Lung (tissue), 12 donors: ENCODE results near the gene TEAD1. TPM values are rescaled to one million over a fixed set of nuclear protein-coding genes. Genes with fewer than 3 reads are reported as not detected.

Experiments used
- ATAC-seq: fragments of 200-7000 bp; cut with Tn5 transposase; one replicate; pipeline ENCODE4 v1.9.1; 2020; ENCODE audit warnings: moderate number of reproducible peaks; ENCODE audit not compliant: insufficient read depth, low FRiP score
- DNase-seq, 3 donors: peaks; one replicate each; pipeline ENCODE4 v3.0.0-alpha.2; 2013 to 2017
- H3K27ac ChIP-seq, 2 donors: one replicate each; pipeline ENCODE4 v1.5.1; 2013; ENCODE audit warnings: mild to moderate bottlenecking in 2 of 2, moderate library complexity in 2 of 2, control low read depth in 1 of 2, inconsistent platforms in 1 of 2, low read depth in 1 of 2, low read length in 1 of 2
- H3K27me3 ChIP-seq, 3 donors: one replicate each; pipeline ENCODE4 v1.5.1; 2013; ENCODE audit warnings: low read length in 2 of 3; ENCODE audit not compliant: control insufficient read depth in 3 of 3, insufficient read depth in 3 of 3
- H3K36me3 ChIP-seq, 4 donors: one replicate each; pipeline ENCODE4 v1.5.1; 2013; ENCODE audit warnings: low read length in 4 of 4, mild to moderate bottlenecking in 1 of 4, moderate library complexity in 1 of 4; ENCODE audit not compliant: control insufficient read depth in 4 of 4, insufficient read depth in 4 of 4
- H3K4me1 ChIP-seq, 5 donors: one replicate each; pipeline ENCODE4 v1.5.1; 2013; ENCODE audit warnings: low read length in 5 of 5, mild to moderate bottlenecking in 2 of 5, moderate library complexity in 1 of 5; ENCODE audit not compliant: control insufficient read depth in 5 of 5, insufficient read depth in 5 of 5
- H3K4me3 ChIP-seq: one replicate; pipeline ENCODE4 v1.5.1; 2013; ENCODE audit warnings: mild to moderate bottlenecking, control low read depth, moderate library complexity
- H3K9ac ChIP-seq, 2 donors: one replicate each; pipeline ENCODE4 v1.5.1; 2013; ENCODE audit warnings: low read length in 2 of 2, control low read depth in 1 of 2; ENCODE audit not compliant: insufficient read depth in 1 of 2
- H3K9me3 ChIP-seq, 4 donors: one replicate each; pipeline ENCODE4 v1.5.1; 2013; ENCODE audit warnings: low read length in 3 of 4, mild to moderate bottlenecking in 1 of 4, moderate library complexity in 1 of 4; ENCODE audit not compliant: control insufficient read depth in 4 of 4, insufficient read depth in 3 of 4
- WGBS, 2 donors: extraction: QIAGEN DNeasy Blood & Tissue Kit; methylation state at CpG; one replicate each; pipeline ENCODE4 v1.1.7; 2013; 5-methylcytosine and 5-hydroxymethylcytosine counted together
- polyA plus RNA-seq, 2 donors: library from polyadenylated mRNA; stranded (reverse); fragments of 200-250 nt; gene quantifications; one replicate each; pipeline ENCODE4 v1.2.1, GENCODE V29; 2013
- total RNA-seq, 2 donors: library from RNA; depleted of rRNA in 1 of 2; stranded (reverse); fragments of >200 nt in 1 of 2; gene quantifications; one replicate each; pipeline ENCODE4 v1.2.1, GENCODE V29; 2014 to 2021
- TF ChIP-seq, protein P1 (sequence below): IDR thresholded peaks from 2 replicates; pipeline ENCODE4 v1.5.1; 2012; ENCODE audit warnings: mild to moderate bottlenecking; ENCODE audit errors: control extremely low read depth, extremely low read depth
- donor health status: control.
- donor health status: control.
- donor health status: Bipolar disorder and iron deficiency.
- donor health status: healthy.
- donor health status: DM: yes; HTN: yes; CAD: no.

Gene TEAD1
- total and polyA plus RNA-seq, 4 donors = 7.7 to 141 (median 38.8) TPM

DNA sequence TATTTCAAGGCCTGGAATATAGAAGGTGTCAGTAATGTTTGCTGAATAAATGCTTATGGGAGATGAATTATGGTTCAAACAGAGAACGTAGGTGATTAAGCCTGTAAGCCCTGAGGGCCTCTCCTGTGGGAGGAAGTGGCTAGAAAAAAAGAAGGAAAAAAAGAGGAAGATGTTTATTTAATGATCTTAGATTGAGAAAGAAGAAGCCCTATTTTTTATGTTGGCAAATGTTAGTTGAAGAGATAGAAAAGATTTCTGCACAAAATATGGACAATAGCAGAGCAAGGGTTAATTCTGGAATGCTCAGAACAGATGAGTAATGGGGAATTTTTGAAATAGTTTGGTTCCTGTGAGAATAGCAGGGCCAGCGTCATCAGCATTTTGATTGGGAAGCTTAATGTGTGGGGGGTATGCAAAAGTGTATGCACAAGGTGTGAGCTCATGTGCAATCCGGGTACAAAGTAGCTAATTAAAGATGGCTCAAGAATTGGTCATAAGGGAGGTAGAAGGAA is 95.7 kb downstream of the TEAD1 start:
- Histone ChIP-seq H3K4me3 (no peak overlapping the region), H3K36me3 (peaks cover 0 to 6% (median 4%) of the 10 kb centered on the region in 4 donors), H3K4me1 (peaks cover 0 to 46% (median 8%) of the 10 kb centered on the region in 5 donors), H3K27ac (no peak overlapping the region), H3K27me3 (no peaks in the 10 kb centered on the region), H3K9me3 (no peaks in the 10 kb centered on the region), H3K9ac (no peak overlapping the region)
- TF ChIP-seq, protein P1, sequence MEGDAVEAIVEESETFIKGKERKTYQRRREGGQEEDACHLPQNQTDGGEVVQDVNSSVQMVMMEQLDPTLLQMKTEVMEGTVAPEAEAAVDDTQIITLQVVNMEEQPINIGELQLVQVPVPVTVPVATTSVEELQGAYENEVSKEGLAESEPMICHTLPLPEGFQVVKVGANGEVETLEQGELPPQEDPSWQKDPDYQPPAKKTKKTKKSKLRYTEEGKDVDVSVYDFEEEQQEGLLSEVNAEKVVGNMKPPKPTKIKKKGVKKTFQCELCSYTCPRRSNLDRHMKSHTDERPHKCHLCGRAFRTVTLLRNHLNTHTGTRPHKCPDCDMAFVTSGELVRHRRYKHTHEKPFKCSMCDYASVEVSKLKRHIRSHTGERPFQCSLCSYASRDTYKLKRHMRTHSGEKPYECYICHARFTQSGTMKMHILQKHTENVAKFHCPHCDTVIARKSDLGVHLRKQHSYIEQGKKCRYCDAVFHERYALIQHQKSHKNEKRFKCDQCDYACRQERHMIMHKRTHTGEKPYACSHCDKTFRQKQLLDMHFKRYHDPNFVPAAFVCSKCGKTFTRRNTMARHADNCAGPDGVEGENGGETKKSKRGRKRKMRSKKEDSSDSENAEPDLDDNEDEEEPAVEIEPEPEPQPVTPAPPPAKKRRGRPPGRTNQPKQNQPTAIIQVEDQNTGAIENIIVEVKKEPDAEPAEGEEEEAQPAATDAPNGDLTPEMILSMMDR = no peak
- no peak for DNase-seq
- peak; percentile 71 for ATAC-seq
- 30 to 39% methylated on average over 3 of the region's 3 CpGs for WGBS, 2 donors

DNA sequence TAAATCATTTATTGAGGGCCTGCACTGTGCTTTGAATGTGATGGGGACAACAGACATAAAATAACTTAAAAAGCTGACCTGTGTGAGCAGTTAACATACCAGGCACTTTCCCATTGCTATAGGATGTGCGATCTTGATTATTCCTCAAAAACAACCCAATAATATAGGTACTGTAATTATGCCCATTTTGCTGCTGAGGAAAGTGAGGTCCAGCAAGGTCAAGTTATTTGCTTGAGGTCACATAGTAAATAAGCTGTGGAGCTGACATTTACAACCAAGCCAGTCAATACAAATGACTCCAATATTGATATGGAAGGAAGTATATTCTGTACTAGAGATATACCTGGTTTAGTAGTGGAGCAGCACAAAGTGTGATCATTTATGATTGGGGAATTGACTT is 96.2 kb downstream of the TEAD1 start:
- TF ChIP-seq, protein P1 = no peak
- Histone ChIP-seq H3K36me3 (peaks cover 0 to 4% (median 2%) of the 10 kb centered on the region in 4 donors), H3K4me3 (no peak overlapping the region), H3K4me1 (peaks cover 0 to 45% (median 8%) of the 10 kb centered on the region in 5 donors), H3K27ac (no peak overlapping the region), H3K9ac (no peak overlapping the region), H3K27me3 (no peaks in the 10 kb centered on the region), H3K9me3 (no peaks in the 10 kb centered on the region)
- WGBS, 2 donors = 91 to 100% methylated on average over 1 of the region's 1 CpG
- no peak for ATAC-seq
- DNase-seq = no peak

DNA sequence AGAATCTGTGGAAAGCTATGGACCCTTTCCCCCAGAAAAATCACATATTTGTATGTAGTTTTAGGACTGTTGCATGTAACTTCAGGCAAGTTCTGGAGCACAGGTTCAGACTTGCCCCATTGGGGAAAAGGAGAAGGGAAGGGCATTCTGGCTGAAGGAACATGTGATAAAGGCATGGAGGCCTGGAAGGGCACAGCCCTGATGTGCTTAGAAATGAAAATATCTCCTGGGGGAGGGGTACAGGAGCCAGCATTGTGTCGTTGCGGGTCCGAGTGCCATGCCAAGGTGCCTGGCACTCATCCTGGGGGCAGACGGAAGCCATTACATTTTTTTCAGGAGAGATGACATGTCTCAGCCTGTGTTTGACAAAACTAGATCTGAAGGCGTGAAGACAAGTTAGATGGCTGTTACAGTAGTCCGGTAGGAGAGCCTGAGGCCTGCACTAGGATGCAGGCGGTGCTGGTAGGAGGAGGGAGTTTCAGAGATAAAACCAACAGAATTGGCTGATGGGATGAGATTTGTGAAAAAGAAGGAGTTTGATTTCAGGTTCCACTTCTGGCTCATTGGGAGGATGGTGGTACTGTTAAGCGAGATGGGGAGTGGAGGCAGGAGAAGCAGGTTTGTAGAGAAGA is 96.9 kb downstream of the TEAD1 start:
- H3K9me3 ChIP-seq = no peaks in the 10 kb centered on the region
- DNase-seq (no peak), ATAC-seq (no peak)
- H3K27me3 ChIP-seq = no peaks in the 10 kb centered on the region
- H3K36me3 ChIP-seq = peaks cover 0 to 4% (median 1%) of the 10 kb centered on the region in 4 donors
- no peak overlapping the region for H3K9ac ChIP-seq
- TF ChIP-seq, protein P1 = no peak
- no peak overlapping the region for H3K27ac ChIP-seq
- H3K4me3 ChIP-seq = no peak overlapping the region
- 87% methylated on average over 8 of the region's 8 CpGs for WGBS, 2 donors
- peaks cover 0 to 38% (median 7%) of the 10 kb centered on the region in 5 donors for H3K4me1 ChIP-seq

DNA sequence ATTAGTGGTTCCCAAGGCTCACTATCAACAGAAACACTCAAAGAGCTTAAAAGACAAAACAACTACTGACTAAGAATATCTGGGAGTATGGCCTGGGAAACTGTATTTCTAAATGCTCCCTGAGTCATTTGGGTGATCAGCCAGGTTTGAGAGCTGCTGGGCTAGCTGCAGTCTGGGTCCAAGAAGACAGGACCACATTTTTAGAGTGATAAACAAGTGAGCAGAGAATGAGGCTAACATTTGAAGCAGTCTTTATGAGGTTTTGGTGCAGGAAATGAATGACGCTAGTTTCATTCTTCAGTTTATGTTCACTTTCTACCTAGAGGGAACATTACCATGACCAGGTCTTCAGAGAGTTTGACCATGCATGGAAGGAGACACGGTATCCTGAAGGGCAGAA is 97.7 kb downstream of the TEAD1 start:
- whole genome bisulfite sequencing, 2 donors = 60 to 75% methylated on average over 2 of the region's 2 CpGs
- Histone ChIP-seq H3K9ac (no peak overlapping the region), H3K27me3 (no peaks in the 10 kb centered on the region), H3K27ac (no peak overlapping the region), H3K36me3 (peaks cover 0 to 2% (median 0%) of the 10 kb centered on the region in 4 donors), H3K4me3 (no peak overlapping the region), H3K9me3 (no peaks in the 10 kb centered on the region), H3K4me1 (peaks cover 0 to 38% (median 7%) of the 10 kb centered on the region in 5 donors)
- DNase-seq (no peak), ATAC-seq (no peak)
- TF ChIP-seq, protein P1 = no peak
